ENCODE data around the gene IL12RB1.
A peak's percentile ranks its signal among the peaks of the same experiment; 100 is the strongest.
"Not testable (repeated sequence)": the region's sequence is repeated elsewhere in the genome, so short reads cannot be mapped to it uniquely, and the experiment has no call there.

The IL12RB1 gene

GRCh38 chr19:18112989-18113478 lies 26.3 kb upstream of the IL12RB1 start:
- no peak for DNase-seq (ENCODE audit: low read depth in 2 of 3, low spot score in 2 of 3)

- no peak for DNase-seq (ENCODE audit: low read depth in 2 of 3, low spot score in 2 of 3)
These were observed 24.0 kb upstream of the IL12RB1 start for GRCh38 chr19:18110609-18111232.

- no peak for DNase-seq (ENCODE audit: low read depth in 2 of 3, low spot score in 2 of 3)
These were observed 23.2 kb upstream of the IL12RB1 start for GRCh38 chr19:18109733-18110608.

GRCh38 chr19:18109341-18109732 lies 22.6 kb upstream of the IL12RB1 start:
- no peak for DNase-seq (ENCODE audit: low read depth in 2 of 3, low spot score in 2 of 3)

- no peak for DNase-seq (ENCODE audit: low read depth in 2 of 3, low spot score in 2 of 3)
These were observed 22.2 kb upstream of the IL12RB1 start for GRCh38 chr19:18108897-18109296.

- DNase-seq (ENCODE audit: low read depth in 2 of 3, low spot score in 2 of 3), result no peak
These were observed 20.5 kb upstream of the IL12RB1 start for GRCh38 chr19:18107235-18107634.

GRCh38 chr19:18105259-18105658 lies 18.5 kb upstream of the IL12RB1 start:
- DNase-seq (ENCODE audit: low read depth in 2 of 3, low spot score in 2 of 3), result not testable (repeated sequence)

- no peak for DNase-seq (ENCODE audit: low read depth in 2 of 3, low spot score in 2 of 3)
These were observed 18.0 kb upstream of the IL12RB1 start for GRCh38 chr19:18104793-18105131.

GRCh38 chr19:18102916-18103542 lies 16.3 kb upstream of the IL12RB1 start:
- no peak for DNase-seq (ENCODE audit: low read depth in 2 of 3, low spot score in 2 of 3)

GRCh38 chr19:18101268-18101667 lies 14.5 kb upstream of the IL12RB1 start:
- no peak for DNase-seq (ENCODE audit: low read depth in 2 of 3, low spot score in 2 of 3)

- no peak for DNase-seq (ENCODE audit: low read depth in 2 of 3, low spot score in 2 of 3)
These were observed 14.0 kb upstream of the IL12RB1 start for GRCh38 chr19:18100710-18101109.

- no peak for DNase-seq (ENCODE audit: low read depth in 2 of 3, low spot score in 2 of 3)
These were observed 12.9 kb upstream of the IL12RB1 start for GRCh38 chr19:18099623-18099995.

GRCh38 chr19:18098891-18099622 lies 12.3 kb upstream of the IL12RB1 start:
- no peak for DNase-seq (ENCODE audit: low read depth in 2 of 3, low spot score in 2 of 3)

GRCh38 chr19:18097993-18098890 lies 11.5 kb upstream of the IL12RB1 start:
- DNase-seq (ENCODE audit: low read depth in 2 of 3, low spot score in 2 of 3), result no peak

- DNase-seq (ENCODE audit: low read depth in 2 of 3, low spot score in 2 of 3), result peak; percentile 80 to 91 (median 90)
These were observed 10.7 kb upstream of the IL12RB1 start, which contains the start of gene MAST3 for GRCh38 chr19:18097217-18097992. Gene MAST3 (plus strand): TSS chr19:18097778. CDS start chr19:18097793, 15 bp downstream.

GRCh38 chr19:18096258-18096657 lies 9.5 kb upstream of the IL12RB1 start:
- no peak for DNase-seq (ENCODE audit: low read depth in 2 of 3, low spot score in 2 of 3)

GRCh38 chr19:18093439-18094161 lies 6.9 kb upstream of the IL12RB1 start:
- DNase-seq (ENCODE audit: low read depth in 2 of 3, low spot score in 2 of 3), result no peak

GRCh38 chr19:18091217-18091608 lies 4.5 kb upstream of the IL12RB1 start:
- DNase-seq (ENCODE audit: low read depth in 2 of 3, low spot score in 2 of 3), result peak in 2 of 3 experiments; percentile 63 to 71

Measured in activated CD8-positive, alpha-beta memory T cell treated with anti-CD3 and anti-CD28 coated beads for 48 hours (primary cell).